Neural cell (in vitro differentiated cells): ENCODE results near the gene KIF5A. TPM values are rescaled to one million over a fixed set of nuclear protein-coding genes. Genes with fewer than 3 reads are reported as not detected.
"Not testable (repeated sequence)": the region's sequence is repeated elsewhere in the genome, so short reads cannot be mapped to it uniquely, and the experiment has no call there.

Experiments used
- H2AFZ ChIP-seq: fragments of 200-600, 300-800 bp; sonication (generic), shearing (Covaris generic); 2 replicates; pipeline ENCODE4 v1.6.0; 2014; ENCODE audit warnings: low read depth, mild to moderate bottlenecking, antibody characterized with exemption, low read length, moderate library complexity
- H3F3A ChIP-seq: fragments of 200-600 bp; shearing (Covaris generic); 2 replicates; pipeline ENCODE4 v1.6.1; 2016; ENCODE audit warnings: mild to moderate bottlenecking, moderate library complexity, mixed read lengths, antibody characterized with exemption, low read length; ENCODE audit not compliant: insufficient read depth, poor library complexity, severe bottlenecking
- H3K27ac ChIP-seq: fragments of 200-600, 300-800 bp; sonication (generic), shearing (Covaris generic); 2 replicates; pipeline ENCODE4 v1.5.1; 2014; ENCODE audit warnings: mild to moderate bottlenecking, low read length, moderate library complexity
- H3K27me3 ChIP-seq: fragments of 300-800, 200-600 bp; sonication (generic), shearing (Covaris generic); 2 replicates; pipeline ENCODE4 v1.6.0; 2014; ENCODE audit warnings: mild to moderate bottlenecking, low read depth, low read length, moderate library complexity; ENCODE audit not compliant: insufficient read depth
- H3K36me3 ChIP-seq: fragments of 300-800, 200-600 bp; sonication (generic), shearing (Covaris generic); 2 replicates; pipeline ENCODE4 v1.5.1; 2014; ENCODE audit warnings: mild to moderate bottlenecking, antibody characterized with exemption, low read length, moderate library complexity; ENCODE audit not compliant: insufficient read depth
- H3K4me2 ChIP-seq: fragments of 300-800, 200-600 bp; sonication (generic), shearing (Covaris generic); 2 replicates; pipeline ENCODE4 v1.6.0; 2014; ENCODE audit warnings: mild to moderate bottlenecking, low read length
- H3K4me3 ChIP-seq: fragments of 300-800, 200-600 bp; sonication (generic), shearing (Covaris generic); 2 replicates; pipeline ENCODE4 v1.5.1; 2014; ENCODE audit warnings: mild to moderate bottlenecking, low read length, moderate library complexity
- H3K79me2 ChIP-seq: fragments of 200-600 bp; shearing (Covaris generic); replicated peaks from 2 replicates; pipeline ENCODE4 v1.6.0; 2014; ENCODE audit warnings: mild to moderate bottlenecking, low read length, moderate library complexity; ENCODE audit not compliant: insufficient read depth
- H3K9ac ChIP-seq: fragments of 300-800, 200-600 bp; sonication (generic), shearing (Covaris generic); 2 replicates; pipeline ENCODE4 v1.6.1; 2016; ENCODE audit warnings: mild to moderate bottlenecking, low read length, mixed read lengths
- H3K9me2 ChIP-seq: fragments of 200-600 bp; shearing (Covaris generic); 2 replicates; pipeline ENCODE4 v1.6.1; 2016; ENCODE audit warnings: mild to moderate bottlenecking, low read length, mixed read lengths; ENCODE audit not compliant: insufficient read depth
- H3K9me3 ChIP-seq: fragments of 200-600, 300-800 bp; sonication (generic), shearing (Covaris generic); 2 replicates; pipeline ENCODE4 v1.6.1; 2016; ENCODE audit warnings: mild to moderate bottlenecking, mixed run types, low read length, moderate library complexity, mixed read lengths
- H4K20me1 ChIP-seq: fragments of 200-600 bp; shearing (Covaris generic); 2 replicates; pipeline ENCODE4 v1.6.1; 2016; ENCODE audit warnings: mild to moderate bottlenecking, mixed run types; ENCODE audit not compliant: insufficient read depth
- CTCF ChIP-seq: fragments of 450-650 bp; IDR thresholded peaks from 2 replicates; pipeline ENCODE4 v1.5.1; 2014; ENCODE audit warnings: antibody characterized with exemption, mild to moderate bottlenecking, moderate library complexity; ENCODE audit not compliant: poor library complexity, severe bottlenecking
- EP300 ChIP-seq: fragments of 450-650 bp; conservative IDR thresholded peaks from 2 replicates; pipeline ENCODE4 v1.6.1; 2014; ENCODE audit warnings: antibody characterized with exemption, mild to moderate bottlenecking, moderate library complexity; ENCODE audit not compliant: poor library complexity, severe bottlenecking
- EZH2 ChIP-seq: fragments of 200-600, 300-800 bp; shearing (Covaris generic), sonication (generic); IDR thresholded peaks from 2 replicates; pipeline ENCODE4 v1.6.1; 2014; ENCODE audit warnings: antibody characterized with exemption, low read length, borderline replicate concordance, mild to moderate bottlenecking; ENCODE audit not compliant: insufficient read depth, poor library complexity, severe bottlenecking
- MXI1 ChIP-seq: fragments of 450-650 bp; conservative IDR thresholded peaks from 2 replicates; pipeline ENCODE4 v1.6.1; 2014; ENCODE audit warnings: antibody characterized with exemption, mild to moderate bottlenecking; ENCODE audit not compliant: poor library complexity, severe bottlenecking
- POLR2AphosphoS5 ChIP-seq: IDR thresholded peaks from 2 replicates; pipeline ENCODE4 v1.6.1; 2012
- RAD21 ChIP-seq: fragments of 450-650 bp; conservative IDR thresholded peaks from 2 replicates; pipeline ENCODE4 v1.6.1; 2014; ENCODE audit warnings: antibody characterized with exemption, mild to moderate bottlenecking, moderate library complexity
- REST ChIP-seq: IDR thresholded peaks from 2 replicates; pipeline ENCODE4 v1.6.1; 2012; ENCODE audit warnings: borderline replicate concordance
- SMC3 ChIP-seq: fragments of 450-650 bp; conservative IDR thresholded peaks from 2 replicates; pipeline ENCODE4 v1.6.1; 2014; ENCODE audit warnings: antibody characterized with exemption, mild to moderate bottlenecking, moderate library complexity; ENCODE audit not compliant: poor library complexity
- TAF1 ChIP-seq: IDR thresholded peaks from 2 replicates; pipeline ENCODE4 v1.6.1; 2012; ENCODE audit warnings: low read depth
- polyA plus RNA-seq: library from polyadenylated mRNA; depleted of rRNA; stranded (reverse); fragments of >200 nt; gene quantifications from 2 replicates; pipeline ENCODE4 v1.2.3, GENCODE V29; 2014

KIF5A gene
- polyA plus RNA-seq, 1 donor from 2014 or later, result 58.8 TPM

GRCh38 chr12:57586832-57587429 lies 37.1 kb downstream of the KIF5A start:
- Histone ChIP-seq H3K9me3 (no peaks in the 10 kb centered on the region), H3F3A (no peaks in the 10 kb centered on the region), H3K27me3 (no peaks in the 10 kb centered on the region), H3K9me2 (no peaks in the 10 kb centered on the region), H3K27ac (no peak overlapping the region), H3K4me2 (no peak overlapping the region), H3K79me2 (no peaks in the 10 kb centered on the region), H4K20me1 (no peaks in the 10 kb centered on the region), H3K9ac (no peak overlapping the region), H3K4me3 (no peak overlapping the region), H2AFZ (no peak overlapping the region), H3K36me3 (no peaks in the 10 kb centered on the region)
- TF ChIP-seq POLR2AphosphoS5 (no peak), CTCF (no peak), REST (no peak), EZH2 (no peak), MXI1 (no peak), RAD21 (no peak), EP300 (no peak)

- H3K79me2 ChIP-seq, H3K9me3 ChIP-seq, H3K36me3 ChIP-seq, H3K9me2 ChIP-seq, H3K4me2 ChIP-seq, H3F3A ChIP-seq, H3K27ac ChIP-seq, H2AFZ ChIP-seq, H3K4me3 ChIP-seq, H3K9ac ChIP-seq, H3K27me3 ChIP-seq, H4K20me1 ChIP-seq: not testable (repeated sequence)
Observed at GRCh38 chr12:57588951-57589610, 39.2 kb downstream of the KIF5A start.

- H2AFZ ChIP-seq, result peak overlapping the region; percentile 60
- no peaks in the 10 kb centered on the region for H3K9me3 ChIP-seq
- no peaks in the 10 kb centered on the region for H4K20me1 ChIP-seq
- TF ChIP-seq MXI1 (no peak), TAF1 (no peak), EZH2 (no peak), SMC3 (no peak), POLR2AphosphoS5 (no peak), CTCF (no peak), EP300 (no peak), RAD21 (no peak), REST (no peak)
- H3K79me2 ChIP-seq, result peaks cover 2% of the 10 kb centered on the region
- H3K36me3 ChIP-seq, result no peaks in the 10 kb centered on the region
- no peak overlapping the region for H3K27ac ChIP-seq
- H3K4me2 ChIP-seq, result peak overlapping the region; percentile 94
- no peaks in the 10 kb centered on the region for H3F3A ChIP-seq
- H3K9ac ChIP-seq, result peak overlapping the region; percentile 74
- peak overlapping the region; percentile 96 for H3K4me3 ChIP-seq
- no peaks in the 10 kb centered on the region for H3K27me3 ChIP-seq
- H3K9me2 ChIP-seq, result no peaks in the 10 kb centered on the region
Observed at GRCh38 chr12:57590479-57590863, 40.6 kb downstream of the KIF5A start.
